KBM-7 (cell line): ENCODE data around the gene DPYSL4.

Source experiments
- DNase-seq: peaks from one replicate; pipeline ENCODE4 v3.0.0-alpha.2; 2015
- in situ Hi-C: fragments of 300-500 bp; cut with MboI; formaldehyde crosslinking; loops from 2 replicates; pipeline ENCODE4 v1.14.3; 2020; ENCODE audit warnings: low sequenced_read_pairs, low pct_unique_long_range_greater_than_20kb, mixed read lengths

The DPYSL4 gene

GRCh38 chr10:132186488-132187429 lies at the start of gene DPYSL4:
Gene DPYSL4 (plus strand): TSS chr10:132186948. CDS start chr10:132187064, 116 bp downstream.
- in situ Hi-C loops: no loop called here
- DNase-seq: peak; percentile 35

DNA sequence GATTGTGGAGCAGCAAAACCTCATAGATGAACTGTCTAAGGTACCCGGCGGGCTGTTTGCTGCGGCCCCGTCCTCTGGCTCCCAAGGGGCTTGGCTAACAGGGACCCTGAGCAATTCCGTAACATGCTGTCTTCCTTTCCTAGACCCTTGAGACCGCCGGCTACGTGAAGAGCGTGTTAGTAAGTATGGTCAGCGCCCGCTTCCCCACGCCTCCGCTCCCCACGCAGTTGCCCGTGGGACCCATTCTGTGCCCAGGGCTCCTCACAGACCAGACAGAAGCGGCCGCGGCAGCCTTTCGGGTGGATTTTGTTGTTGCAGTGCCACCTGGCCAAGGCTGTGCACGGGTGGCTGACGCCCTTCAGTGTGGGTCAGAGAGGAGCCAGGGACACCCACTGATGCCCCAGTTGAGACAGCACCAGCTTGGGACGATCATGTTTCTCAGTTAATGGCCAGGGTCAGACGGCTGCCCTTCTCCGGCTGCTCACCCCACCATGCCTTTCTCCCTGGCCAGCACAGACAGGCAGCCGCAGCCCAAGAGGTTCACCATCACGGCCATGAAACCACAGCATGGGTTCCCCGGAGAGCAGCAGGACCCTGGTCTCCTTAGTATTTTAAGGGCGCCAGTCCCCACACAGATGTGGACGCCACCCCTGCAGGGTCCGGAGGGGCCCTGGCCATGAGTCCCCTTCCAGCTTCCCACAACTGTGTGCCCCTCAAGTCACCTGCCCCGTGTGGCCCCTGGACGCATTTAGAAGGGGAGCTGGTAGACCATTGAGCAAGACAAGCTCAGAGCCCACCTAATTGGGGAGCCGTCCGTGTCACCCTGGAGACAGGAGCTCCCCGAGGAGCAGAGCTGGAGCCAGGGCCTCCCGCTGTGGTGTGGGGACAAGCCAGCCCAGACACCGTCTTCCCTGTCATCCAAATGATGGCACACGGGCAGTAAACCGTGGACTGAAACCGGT lies 49.4 kb upstream of the DPYSL4 start:
- no peak for DNase-seq
- in situ Hi-C loops: no loop called here

DNA sequence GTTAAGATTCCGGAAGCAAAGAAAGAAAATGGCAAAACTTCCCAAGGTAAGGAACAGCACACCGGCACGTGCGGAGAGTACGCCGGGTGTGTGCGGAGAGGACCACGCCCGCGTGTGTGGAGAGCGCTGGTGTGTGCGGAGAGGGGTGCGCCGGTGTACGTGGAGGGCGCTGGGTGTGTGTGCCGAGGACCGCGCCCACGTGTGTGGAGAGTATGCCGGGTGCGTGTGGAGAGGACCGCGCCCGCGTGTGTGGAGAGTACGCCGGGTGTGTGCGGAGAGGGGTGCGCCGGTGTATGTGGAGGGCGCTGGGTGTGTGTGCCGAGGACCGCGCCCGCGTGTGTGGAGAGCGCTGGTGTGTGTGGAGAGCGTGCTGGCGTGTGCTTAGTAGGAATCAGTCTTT lies 48.6 kb upstream of the DPYSL4 start:
- no peak for DNase-seq

DNA sequence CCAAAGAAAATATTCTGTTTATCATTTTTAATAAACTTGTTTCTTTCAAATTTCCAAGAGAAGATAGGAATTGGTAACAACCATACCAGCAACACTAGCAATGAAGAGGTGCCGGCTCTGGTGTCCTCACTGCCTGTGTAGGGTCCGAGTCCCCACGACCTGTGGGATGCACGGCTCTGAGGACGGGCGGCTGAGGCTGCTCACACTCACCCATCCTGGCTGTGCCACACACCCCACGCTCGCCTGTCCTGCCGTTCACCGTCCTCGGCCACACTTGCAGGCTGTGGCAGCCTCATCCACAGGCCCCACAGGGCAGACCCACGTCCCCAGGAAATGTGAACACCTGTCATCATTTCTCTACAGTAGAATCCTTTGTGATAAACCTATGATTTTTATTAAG lies 48.2 kb upstream of the DPYSL4 start:
- in situ Hi-C loops: no loop called here
- no peak for DNase-seq

More for the DNA sequence above, 48.6 kb upstream of the DPYSL4 start:
- in situ Hi-C loops: no loop called here

DNA sequence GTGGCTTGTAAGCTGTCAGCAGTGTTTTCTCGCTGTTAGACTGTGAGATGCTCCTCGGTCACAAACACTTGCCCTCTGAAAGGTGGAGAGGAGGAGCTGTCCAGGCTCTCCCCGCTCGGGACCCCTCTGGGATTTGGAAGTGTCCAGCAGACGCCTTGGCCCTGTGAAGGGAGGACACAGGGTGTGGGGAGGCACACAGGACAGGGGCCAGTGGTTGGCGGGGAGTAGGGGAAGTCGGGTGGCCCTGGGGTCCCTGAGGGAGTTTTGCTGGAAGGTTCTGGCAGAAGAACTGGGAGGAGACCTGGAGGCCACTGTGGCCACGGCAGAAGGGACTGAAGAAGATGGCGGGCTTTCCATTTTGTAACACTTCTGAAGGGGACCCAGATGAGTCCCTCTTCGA lies 47.2 kb upstream of the DPYSL4 start:
- in situ Hi-C loops: no loop called here
- DNase-seq: no peak

DNA sequence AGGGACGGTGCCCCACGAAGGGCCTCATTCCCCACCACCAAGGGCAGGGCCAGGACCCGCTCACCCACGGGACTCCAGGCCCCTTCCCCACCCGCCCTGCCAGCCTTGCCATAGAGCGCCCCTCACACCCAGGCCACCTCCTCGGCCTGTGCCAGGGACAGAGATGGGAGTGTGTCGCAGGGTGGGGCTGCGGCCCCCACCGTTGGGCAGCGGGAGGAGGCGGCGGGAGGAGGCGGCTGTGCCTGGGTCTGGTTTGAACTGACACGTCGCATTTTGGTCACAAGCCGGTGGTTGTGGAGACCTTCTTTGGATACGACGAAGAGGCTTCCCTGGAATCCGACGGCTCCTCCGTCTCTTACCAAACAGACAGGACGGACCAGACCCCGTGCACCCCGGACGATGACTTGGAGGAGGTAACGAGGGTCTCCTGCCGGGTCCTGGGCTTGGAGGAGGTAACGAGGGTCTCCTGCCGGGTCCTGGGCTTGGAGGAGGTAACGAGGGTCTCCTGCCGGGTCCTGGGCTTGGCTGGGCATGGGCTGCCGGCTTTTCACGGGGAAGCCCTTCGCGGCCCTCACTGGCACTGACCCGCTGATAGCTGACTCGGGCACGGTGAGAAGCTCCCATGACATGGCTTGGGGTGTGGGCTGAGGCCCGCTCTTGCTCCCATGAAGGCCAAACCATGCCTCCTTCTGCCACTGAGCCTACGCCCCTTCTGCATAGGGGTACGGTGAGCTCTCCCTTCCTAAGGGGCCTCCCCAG lies 46.4 kb upstream of the DPYSL4 start:
- in situ Hi-C loops: no loop called here
- DNase-seq: no peak

- DNase-seq: no peak
- in situ Hi-C loops: no loop called here
Observed at GRCh38 chr10:132141076-132141475, 45.7 kb upstream of the DPYSL4 start.

DNA sequence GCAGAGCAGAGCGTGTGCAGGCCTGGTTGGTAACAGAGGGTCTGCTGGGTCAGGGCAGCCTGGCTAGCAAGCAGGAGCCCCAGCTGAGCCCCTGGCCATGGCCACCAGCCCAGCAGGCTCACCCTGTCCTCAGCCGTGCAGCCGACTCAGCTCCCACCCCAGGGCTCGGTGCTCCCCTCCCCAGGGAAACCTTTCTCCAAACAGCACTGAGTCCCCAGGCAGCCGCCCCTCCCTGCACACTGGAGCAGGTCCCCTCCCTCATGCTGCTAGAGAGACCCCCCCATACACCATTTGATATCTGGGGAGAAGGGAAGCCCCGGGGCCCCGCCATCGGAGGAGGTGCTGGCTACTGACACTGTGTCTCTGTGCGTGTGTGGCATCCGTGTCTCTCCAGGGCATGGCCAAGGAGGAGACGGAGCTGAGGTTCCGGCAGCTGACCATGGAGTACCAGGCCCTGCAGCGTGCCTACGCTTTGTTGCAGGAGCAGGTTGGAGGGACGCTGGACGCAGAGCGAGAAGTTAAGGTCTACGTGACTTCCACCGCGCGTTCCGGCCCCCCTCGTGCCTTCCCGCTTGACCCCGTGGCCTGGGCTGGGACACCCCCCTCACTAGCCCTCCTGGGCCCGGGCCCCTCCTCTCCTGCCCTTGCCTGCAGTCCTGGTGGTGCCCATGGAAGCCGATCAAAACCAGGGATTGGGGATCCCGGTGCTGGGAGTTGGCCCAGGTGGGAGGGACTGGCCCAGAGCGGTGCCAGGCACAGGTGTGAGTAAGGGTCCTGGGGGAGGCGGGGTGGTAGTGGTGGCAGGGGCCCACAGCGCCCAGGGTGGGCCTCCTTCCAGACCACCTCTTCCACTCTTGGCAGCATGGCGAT lies 45.0 kb upstream of the DPYSL4 start:
- DNase-seq: no peak
- in situ Hi-C loops: no loop called here

DNA sequence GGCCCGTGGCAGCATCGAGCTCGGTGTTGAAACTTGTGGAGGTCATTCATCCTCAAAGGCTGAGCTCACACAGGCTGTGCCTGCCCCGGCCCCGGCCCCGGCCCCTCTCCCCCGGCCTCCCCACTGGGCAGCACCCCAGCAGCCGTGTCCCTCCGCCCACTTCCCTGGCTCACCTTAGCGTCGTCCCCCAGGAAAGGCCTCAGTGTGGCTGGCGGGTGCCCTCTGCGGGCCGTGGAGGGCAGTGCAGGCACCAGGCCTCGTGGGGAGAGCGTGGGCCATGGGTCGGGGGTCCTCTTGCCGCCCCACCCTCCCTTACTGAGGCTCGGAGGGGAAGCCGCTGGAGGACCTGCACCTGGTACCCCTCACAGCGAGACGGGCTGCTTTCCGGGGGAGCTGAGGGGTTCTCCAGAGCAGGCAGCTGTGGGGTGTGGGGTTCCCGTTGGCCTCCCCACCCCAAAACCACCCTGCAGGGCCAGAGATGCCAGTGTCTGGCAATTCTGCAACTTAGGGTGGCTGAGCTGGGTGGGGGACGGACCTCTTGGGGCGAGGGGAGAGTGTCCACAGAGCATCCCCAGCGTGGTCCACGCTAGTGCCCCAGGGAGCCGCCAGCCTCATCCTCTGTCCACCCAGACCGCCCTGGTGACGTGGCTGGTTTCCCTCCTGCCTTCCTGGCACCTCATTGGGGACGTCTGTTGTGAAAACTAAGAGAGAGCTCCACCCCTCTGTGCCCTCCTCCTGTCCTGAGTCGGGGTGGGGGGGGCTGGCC lies 44.2 kb upstream of the DPYSL4 start:
- DNase-seq: peak; percentile 31
- in situ Hi-C loops: no loop called here

GRCh38 chr10:132143162-132143561 lies 43.6 kb upstream of the DPYSL4 start:
- DNase-seq: no peak
- in situ Hi-C loops: no loop called here

- in situ Hi-C loops: no loop called here
- DNase-seq: no peak
Observed at GRCh38 chr10:132144086-132144485, 42.7 kb upstream of the DPYSL4 start.

DNA sequence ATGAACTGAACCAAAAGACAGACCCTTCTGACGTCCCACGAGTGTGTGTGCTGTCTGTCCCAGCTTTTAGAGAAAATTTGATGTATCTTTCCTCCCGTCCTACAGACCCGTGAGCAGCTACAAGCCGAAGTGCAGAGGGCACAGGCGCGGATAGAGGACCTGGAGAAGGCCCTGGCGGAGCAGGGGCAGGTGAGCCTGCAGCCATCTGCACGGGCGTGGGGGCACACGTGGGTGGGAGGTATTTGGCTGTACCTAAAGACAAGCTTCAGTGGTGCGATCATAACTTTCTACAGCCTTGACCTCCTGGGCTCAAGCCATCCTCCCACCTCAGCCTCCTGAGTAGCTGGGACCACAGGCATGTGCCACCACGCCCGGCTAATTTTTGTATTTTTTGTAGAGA lies 41.7 kb upstream of the DPYSL4 start:
- in situ Hi-C loops: no loop called here
- DNase-seq: no peak

DNA sequence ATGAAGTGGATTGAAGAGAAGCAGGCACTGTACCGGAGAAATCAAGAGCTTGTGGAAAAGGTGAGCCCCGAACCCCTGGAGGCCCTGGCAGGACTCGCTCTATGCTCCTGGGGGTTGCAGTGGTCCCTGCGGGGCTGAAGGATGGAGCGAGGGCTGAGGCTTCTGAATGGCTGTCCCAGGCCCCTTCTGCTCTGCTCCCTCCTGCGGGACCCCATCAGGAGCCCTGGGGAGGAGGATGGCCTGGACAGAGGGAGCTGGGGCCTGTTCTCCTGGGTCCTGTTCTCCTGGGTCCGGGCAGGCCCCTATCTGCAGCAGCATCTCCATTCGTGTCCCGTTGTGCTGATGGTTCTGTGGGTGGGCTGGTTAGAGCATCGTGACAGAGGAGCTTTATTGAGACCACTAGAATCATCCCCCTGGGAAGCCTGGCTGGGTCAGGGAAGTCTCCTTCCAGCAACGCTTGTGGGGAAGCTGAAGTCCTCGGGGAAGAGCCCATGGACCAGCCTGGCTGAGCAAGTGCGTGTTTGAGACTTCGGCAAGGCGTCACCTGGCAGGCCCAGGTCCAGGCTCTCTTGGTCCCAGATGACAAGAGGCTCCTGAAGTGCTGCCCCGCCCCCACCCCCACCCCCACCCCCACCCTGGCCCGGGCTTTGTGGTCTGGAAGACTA lies 41.1 kb upstream of the DPYSL4 start:
- in situ Hi-C loops: no loop called here
- DNase-seq: no peak

DNA sequence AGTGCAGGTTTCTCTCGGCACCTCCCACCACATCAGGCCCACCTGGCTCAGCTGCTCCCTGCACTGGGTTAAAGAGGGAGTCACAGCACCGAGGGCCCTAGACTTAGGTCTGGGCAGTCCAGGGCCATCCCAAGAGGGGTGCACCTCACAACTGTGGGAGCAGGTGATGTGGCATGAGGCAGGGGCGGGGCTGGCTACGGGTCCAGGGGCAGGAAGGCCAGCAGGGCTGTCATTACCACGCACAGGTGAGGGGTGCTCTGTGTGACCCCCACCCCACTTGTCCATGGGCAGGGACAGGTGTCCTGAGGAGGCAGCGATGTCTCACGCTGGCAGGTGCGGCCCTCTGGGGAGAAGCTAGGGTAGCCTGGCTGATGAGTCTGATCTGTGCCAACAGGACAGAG lies 40.5 kb upstream of the DPYSL4 start:
- in situ Hi-C loops: no loop called here
- no peak for DNase-seq

- DNase-seq: no peak
- in situ Hi-C loops: no loop called here
Observed at GRCh38 chr10:132146941-132147915, 39.5 kb upstream of the DPYSL4 start.
